ENCODE measurements around the gene ZNF385B. TPM values are rescaled to one million over a fixed set of nuclear protein-coding genes. Genes with fewer than 3 reads are reported as not detected.

Gene ZNF385B
- total and polyA plus RNA-seq, 9 of the 15 experiments (the other 6 are each of a cell fraction or from before 2014, with no cell fraction given): 0.50 TPM; not detected in 8

DNA sequence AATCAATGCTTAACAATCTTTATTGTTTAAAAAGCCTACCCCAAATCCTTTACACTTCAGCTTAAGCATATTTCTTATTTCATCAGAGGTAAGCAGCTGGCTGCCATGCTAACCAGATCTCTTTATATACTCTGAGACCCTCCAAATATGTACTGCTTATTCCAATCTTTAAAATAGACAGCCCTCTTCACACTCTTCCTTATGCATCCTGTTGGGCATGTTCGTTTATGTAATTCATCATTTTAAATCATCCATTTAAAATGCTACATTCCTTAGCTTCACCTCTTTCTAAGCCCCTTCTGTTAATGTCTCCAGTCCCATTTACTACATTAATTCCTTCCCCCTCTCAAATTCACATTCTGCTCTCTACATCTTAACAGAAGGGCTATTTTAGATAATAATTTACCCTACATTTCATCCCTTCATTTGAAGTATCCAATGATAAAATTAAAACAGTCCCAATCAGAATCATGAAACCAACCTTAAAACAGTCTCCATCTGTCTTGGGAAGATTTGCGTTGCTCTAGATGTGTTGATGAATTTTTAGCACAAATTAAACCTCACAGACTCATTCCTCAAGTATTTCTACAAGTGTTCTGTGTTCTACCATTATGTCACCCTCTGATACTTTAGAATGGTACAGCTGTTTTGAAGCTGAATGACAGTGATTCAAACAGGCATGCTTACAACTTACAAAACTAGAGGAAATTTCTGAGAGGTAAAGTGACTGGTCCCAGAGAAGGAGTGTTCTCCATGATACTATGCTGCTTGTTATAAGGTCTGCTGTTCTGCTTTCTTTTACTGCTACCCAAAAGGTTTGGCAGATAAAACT lies 59.1 kb downstream of the ZNF385B start:
- Histone ChIP-seq H2AFZ (ENCODE audit: low read depth, low read length) (no peak overlapping the region; the same call in 1 of the 2 replicates), H3K9me3 (replicated peaks; ENCODE audit: control insufficient read depth, insufficient read depth, low read depth, low read length) (no peaks in the 10 kb centered on the region), H3K36me3 (ENCODE audit: control insufficient read depth, insufficient read depth, low read length) (no peaks in the 10 kb centered on the region), H3K27me3 (ENCODE audit: control insufficient read depth in 2 of 2, insufficient read depth in 2 of 2, low read length in 2 of 2) (no peaks in the 10 kb centered on the region), H3K4me1 (replicated peaks in 1 of 2; ENCODE audit: control insufficient read depth in 2 of 2, insufficient read depth in 2 of 2, low read length in 2 of 2) (no peaks in the 10 kb centered on the region), H3K4me2 (ENCODE audit: insufficient read depth, low read length) (no peak overlapping the region), H4K20me1 (replicated peaks; ENCODE audit: control insufficient read depth, insufficient read depth, low read length) (no peaks in the 10 kb centered on the region), H3K9ac (ENCODE audit: insufficient read depth in 1 of 2, low read depth in 2 of 2, low read length in 2 of 2) (no peak overlapping the region), H3K4me3 (no peak overlapping the region), H3K27ac (ENCODE audit: extremely low read depth, low read depth, low read length) (no peak overlapping the region), H3K79me2 (ENCODE audit: control insufficient read depth, insufficient read depth, low read length) (no peaks in the 10 kb centered on the region), H3K9me1 (ENCODE audit: control insufficient read depth, insufficient read depth, low read length) (no peaks in the 10 kb centered on the region)
- WGBS (ENCODE audit: insufficient coverage, low coverage, missing lambda C conversion rate): 16% methylated on average over 2 of the region's 2 CpGs
- no peak for DNase-seq (ENCODE audit: extremely low read depth in 1 of 4, low spot score in 3 of 4)
- no TSS peak for BruUV-seq (replicated peaks)
- TF ChIP-seq, protein P1, sequence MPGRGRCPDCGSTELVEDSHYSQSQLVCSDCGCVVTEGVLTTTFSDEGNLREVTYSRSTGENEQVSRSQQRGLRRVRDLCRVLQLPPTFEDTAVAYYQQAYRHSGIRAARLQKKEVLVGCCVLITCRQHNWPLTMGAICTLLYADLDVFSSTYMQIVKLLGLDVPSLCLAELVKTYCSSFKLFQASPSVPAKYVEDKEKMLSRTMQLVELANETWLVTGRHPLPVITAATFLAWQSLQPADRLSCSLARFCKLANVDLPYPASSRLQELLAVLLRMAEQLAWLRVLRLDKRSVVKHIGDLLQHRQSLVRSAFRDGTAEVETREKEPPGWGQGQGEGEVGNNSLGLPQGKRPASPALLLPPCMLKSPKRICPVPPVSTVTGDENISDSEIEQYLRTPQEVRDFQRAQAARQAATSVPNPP (IDR thresholded peaks at IDR 0.05; ENCODE audit: borderline replicate concordance, insufficient read depth, insufficient read length): no peak
- no peak for TF ChIP-seq CEBPG (CRISPR knock-in tag; IDR thresholded peaks at IDR 0.05)
- TF ChIP-seq CEBPG (tag; conservative IDR thresholded peaks at IDR 0.05 in 1 of 2, IDR thresholded peaks at IDR 0.05 in 1 of 2): no peak
- TF ChIP-seq, protein P2, sequence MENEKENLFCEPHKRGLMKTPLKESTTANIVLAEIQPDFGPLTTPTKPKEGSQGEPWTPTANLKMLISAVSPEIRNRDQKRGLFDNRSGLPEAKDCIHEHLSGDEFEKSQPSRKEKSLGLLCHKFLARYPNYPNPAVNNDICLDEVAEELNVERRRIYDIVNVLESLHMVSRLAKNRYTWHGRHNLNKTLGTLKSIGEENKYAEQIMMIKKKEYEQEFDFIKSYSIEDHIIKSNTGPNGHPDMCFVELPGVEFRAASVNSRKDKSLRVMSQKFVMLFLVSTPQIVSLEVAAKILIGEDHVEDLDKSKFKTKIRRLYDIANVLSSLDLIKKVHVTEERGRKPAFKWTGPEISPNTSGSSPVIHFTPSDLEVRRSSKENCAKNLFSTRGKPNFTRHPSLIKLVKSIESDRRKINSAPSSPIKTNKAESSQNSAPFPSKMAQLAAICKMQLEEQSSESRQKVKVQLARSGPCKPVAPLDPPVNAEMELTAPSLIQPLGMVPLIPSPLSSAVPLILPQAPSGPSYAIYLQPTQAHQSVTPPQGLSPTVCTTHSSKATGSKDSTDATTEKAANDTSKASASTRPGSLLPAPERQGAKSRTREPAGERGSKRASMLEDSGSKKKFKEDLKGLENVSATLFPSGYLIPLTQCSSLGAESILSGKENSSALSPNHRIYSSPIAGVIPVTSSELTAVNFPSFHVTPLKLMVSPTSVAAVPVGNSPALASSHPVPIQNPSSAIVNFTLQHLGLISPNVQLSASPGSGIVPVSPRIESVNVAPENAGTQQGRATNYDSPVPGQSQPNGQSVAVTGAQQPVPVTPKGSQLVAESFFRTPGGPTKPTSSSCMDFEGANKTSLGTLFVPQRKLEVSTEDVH (IDR thresholded peaks at IDR 0.05; ENCODE audit: low read depth, partially characterized antibody): no peak
- no peak for TF ChIP-seq SRSF3 (IDR thresholded peaks at IDR 0.05; ENCODE audit: insufficient read depth, low read length)
- TF ChIP-seq, protein P3, sequence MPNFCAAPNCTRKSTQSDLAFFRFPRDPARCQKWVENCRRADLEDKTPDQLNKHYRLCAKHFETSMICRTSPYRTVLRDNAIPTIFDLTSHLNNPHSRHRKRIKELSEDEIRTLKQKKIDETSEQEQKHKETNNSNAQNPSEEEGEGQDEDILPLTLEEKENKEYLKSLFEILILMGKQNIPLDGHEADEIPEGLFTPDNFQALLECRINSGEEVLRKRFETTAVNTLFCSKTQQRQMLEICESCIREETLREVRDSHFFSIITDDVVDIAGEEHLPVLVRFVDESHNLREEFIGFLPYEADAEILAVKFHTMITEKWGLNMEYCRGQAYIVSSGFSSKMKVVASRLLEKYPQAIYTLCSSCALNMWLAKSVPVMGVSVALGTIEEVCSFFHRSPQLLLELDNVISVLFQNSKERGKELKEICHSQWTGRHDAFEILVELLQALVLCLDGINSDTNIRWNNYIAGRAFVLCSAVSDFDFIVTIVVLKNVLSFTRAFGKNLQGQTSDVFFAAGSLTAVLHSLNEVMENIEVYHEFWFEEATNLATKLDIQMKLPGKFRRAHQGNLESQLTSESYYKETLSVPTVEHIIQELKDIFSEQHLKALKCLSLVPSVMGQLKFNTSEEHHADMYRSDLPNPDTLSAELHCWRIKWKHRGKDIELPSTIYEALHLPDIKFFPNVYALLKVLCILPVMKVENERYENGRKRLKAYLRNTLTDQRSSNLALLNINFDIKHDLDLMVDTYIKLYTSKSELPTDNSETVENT (CRISPR knock-in tag; IDR thresholded peaks at IDR 0.05): no peak
- no peak for TF ChIP-seq EWSR1 (IDR thresholded peaks at IDR 0.05; ENCODE audit: borderline replicate concordance, low read depth, partially characterized antibody)
- TF ChIP-seq SMARCB1 (IDR thresholded peaks at IDR 0.05; ENCODE audit: insufficient read length, low read depth): no peak
- TF ChIP-seq, protein P4, sequence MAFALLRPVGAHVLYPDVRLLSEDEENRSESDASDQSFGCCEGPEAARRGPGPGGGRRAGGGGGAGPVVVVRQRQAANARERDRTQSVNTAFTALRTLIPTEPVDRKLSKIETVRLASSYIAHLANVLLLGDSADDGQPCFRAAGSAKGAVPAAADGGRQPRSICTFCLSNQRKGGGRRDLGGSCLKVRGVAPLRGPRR (CRISPR knock-in tag; IDR thresholded peaks at IDR 0.05): no peak
- no peak for FAIRE-seq
- no peak for ATAC-seq
- POLR2A ChIA-PET: no interaction called here
- CTCF ChIA-PET (ENCODE audit: low intra/inter-chr PET ratio): no interaction called here
- in situ Hi-C loops (cut with MboI): no loop called here
- intact Hi-C loops (cut with micrococcal nuclease): no loop called here
